Heart right ventricle (tissue), 16 donors: ENCODE measurements around the gene IGSF9. TPM values are rescaled to one million over a fixed set of nuclear protein-coding genes. Genes with fewer than 3 reads are reported as not detected.

Source experiments
- ATAC-seq, 8 donors: fragments of 200-7000 bp; cut with Tn5 transposase; one replicate each; pipeline ENCODE4 v1.9.1; 2020; ENCODE audit warnings: mild to moderate bottlenecking in 8 of 8, moderate library complexity in 8 of 8, moderate number of reproducible peaks in 1 of 8
- DNase-seq, 2 donors: peaks; one replicate each; pipeline ENCODE4 v3.0.0-alpha.2; 2020
- H3K27ac ChIP-seq, 10 donors: fragments of 200-600 bp; sonication (generic) in 2 of 10; one replicate each; pipeline versions ENCODE4 v1.5.0 to v1.8.0; 2020 to 2022; ENCODE audit warnings: mild to moderate bottlenecking in 3 of 10
- H3K27me3 ChIP-seq, 7 donors: fragments of 200-600 bp; one replicate each; pipeline ENCODE4 v1.8.0; 2021 to 2022; ENCODE audit warnings: mild to moderate bottlenecking in 2 of 7
- H3K36me3 ChIP-seq, 9 donors: fragments of 200-600 bp; sonication (generic) in 1 of 9; one replicate each; pipeline versions ENCODE4 v1.5.0 to v1.8.0; 2020 to 2022; ENCODE audit warnings: mild to moderate bottlenecking in 2 of 9
- H3K4me1 ChIP-seq, 9 donors: fragments of 200-600 bp; sonication (generic) in 1 of 9; one replicate each; pipeline versions ENCODE4 v1.5.0 to v1.8.0; 2020 to 2022; ENCODE audit warnings: mild to moderate bottlenecking in 4 of 9
- H3K4me3 ChIP-seq, 10 donors: fragments of 200-600 bp; sonication (generic) in 2 of 10; one replicate each; pipeline versions ENCODE4 v1.5.0 to v1.8.0; 2020 to 2022; ENCODE audit warnings: mild to moderate bottlenecking in 7 of 10, moderate library complexity in 2 of 10
- H3K9me3 ChIP-seq, 11 donors: fragments of 200-600 bp in 10 of 11; sonication (generic) in 2 of 11; one replicate each; pipeline versions ENCODE4 v1.5.0 to v1.8.0; 2013 to 2022; ENCODE audit warnings: mild to moderate bottlenecking in 2 of 11, control low read depth in 1 of 11, moderate library complexity in 1 of 11
- WGBS, 2 donors: extraction: QIAGEN DNeasy Blood & Tissue Kit; methylation state at CpG; one replicate each; pipeline ENCODE4 v1.1.7; 2013; ENCODE audit warnings: inconsistent platforms in 1 of 2; 5-methylcytosine and 5-hydroxymethylcytosine counted together
- intact Hi-C, 10 donors: fragments of 100-400 bp; cut with DNase I; formaldehyde crosslinking; loops; one replicate each; pipeline versions ENCODE4 v1.11.1 to v1.14.2; 2022
- polyA plus RNA-seq, 2 donors: library from polyadenylated mRNA; stranded (reverse); fragments of 200-250 nt; gene quantifications; one replicate each; pipeline ENCODE4 v1.2.3, GENCODE V29; 2013
- total RNA-seq, 10 donors: library from RNA; stranded (reverse); fragmentation: NEBNext Ultra II Directional in 3 of 10; extraction: Animal tissue kit (Norgen Biotek cat#: 25700) in 3 of 10; gene quantifications; one replicate each; pipeline versions ENCODE4 v1.2.1 to v1.2.4, GENCODE V29; 2021 to 2023
- TF ChIP-seq, protein P1 (sequence below), 9 donors: fragments of 200-600 bp; sonication (generic) in 2 of 9; IDR thresholded peaks; one replicate each; pipeline versions ENCODE4 v1.5.0 to v1.8.0; 2021 to 2022; ENCODE audit warnings: antibody characterized with exemption in 9 of 9, mild to moderate bottlenecking in 5 of 9, moderate library complexity in 1 of 9
- donor health status: Arrhythmogenic right ventricular cardiomyopathy.
- donor health status: ischemic (EF 13 %, LVEDD 7.1; RV severe dilation, severe dysfunction).
- donor health status: healthy with polysubstance abuse.
- donor health status: DM: no; HTN: yes; CAD: no.
- donor health status: DM: no; HTN: no; CAD: no.
- donor health status: ischemic (EF 25% LVEDD 6.9; RV normal size, moderate dysfunction).
- donor health status: ischemic (EF 25% LVEDD 5.7; RV mildly dilated, moderate dysfunction).
- donor health status: healthy.
- donor health status: DM: yes; HTN: yes; CAD: no.
- donor health status: Ischemic cardiomyopathy.
- donor health status: ischemic (EF 35%, LVEDD 5.7; RV mildly dilated, moderate dysfunction).
- donor health status: nonischemic (EF 11% LVEDD 7.7; RV severe dilation, severe dysfunction).
- donor health status: DM: yes; HTN: yes; CAD: no.
- donor health status: PGD.
- donor health status: ischemic (EF 29% LVEDD 5.4; RV normal size, mild dysfunction).
- donor health status: nonischemic (EF 23%, LVEDD 6.1; RV moderate dilation, normal function).

Gene IGSF9
- total and polyA plus RNA-seq, 12 donors: 0.03 to 0.15 (median 0.08) TPM; not detected in 7

DNA sequence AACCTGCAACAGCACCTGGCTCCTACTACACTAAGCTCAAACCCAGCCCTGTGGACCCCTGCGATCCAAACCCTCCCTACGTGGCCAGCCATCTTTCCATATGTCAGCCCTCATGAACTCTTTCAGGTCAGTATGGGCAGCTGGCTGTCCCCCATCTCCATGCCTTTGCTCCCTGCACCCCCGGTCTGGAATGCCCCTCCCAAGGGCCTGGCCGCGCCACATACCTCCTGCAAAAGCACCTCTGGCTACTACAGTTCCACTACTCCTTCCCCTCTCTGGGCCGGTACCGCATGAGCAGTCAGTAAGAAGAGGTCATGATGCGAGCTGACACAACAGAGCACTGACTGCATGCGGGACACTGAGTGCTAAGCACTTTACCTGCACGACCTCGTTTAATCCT is 10.1 kb downstream of the IGSF9 start:
- intact Hi-C loops: loop anchor here in 5 of 10 donors (5.0 to 10.0 kb wide), 5 partner anchors 67 to 439 kb away; no protein-coding TSS in a partner anchor
- 88 to 90% methylated on average over 11 of the region's 11 CpGs for WGBS, 2 donors
- ATAC-seq (no peak), DNase-seq (no peak)
- Histone ChIP-seq H3K27ac (no peak overlapping the region), H3K36me3 (no peaks in the 10 kb centered on the region), H3K27me3 (no peaks in the 10 kb centered on the region), H3K9me3 (no peaks in the 10 kb centered on the region), H3K4me3 (no peak overlapping the region), H3K4me1 (peaks cover 0 to 17% (median 14%) of the 10 kb centered on the region in 9 donors)
- TF ChIP-seq, protein P1, sequence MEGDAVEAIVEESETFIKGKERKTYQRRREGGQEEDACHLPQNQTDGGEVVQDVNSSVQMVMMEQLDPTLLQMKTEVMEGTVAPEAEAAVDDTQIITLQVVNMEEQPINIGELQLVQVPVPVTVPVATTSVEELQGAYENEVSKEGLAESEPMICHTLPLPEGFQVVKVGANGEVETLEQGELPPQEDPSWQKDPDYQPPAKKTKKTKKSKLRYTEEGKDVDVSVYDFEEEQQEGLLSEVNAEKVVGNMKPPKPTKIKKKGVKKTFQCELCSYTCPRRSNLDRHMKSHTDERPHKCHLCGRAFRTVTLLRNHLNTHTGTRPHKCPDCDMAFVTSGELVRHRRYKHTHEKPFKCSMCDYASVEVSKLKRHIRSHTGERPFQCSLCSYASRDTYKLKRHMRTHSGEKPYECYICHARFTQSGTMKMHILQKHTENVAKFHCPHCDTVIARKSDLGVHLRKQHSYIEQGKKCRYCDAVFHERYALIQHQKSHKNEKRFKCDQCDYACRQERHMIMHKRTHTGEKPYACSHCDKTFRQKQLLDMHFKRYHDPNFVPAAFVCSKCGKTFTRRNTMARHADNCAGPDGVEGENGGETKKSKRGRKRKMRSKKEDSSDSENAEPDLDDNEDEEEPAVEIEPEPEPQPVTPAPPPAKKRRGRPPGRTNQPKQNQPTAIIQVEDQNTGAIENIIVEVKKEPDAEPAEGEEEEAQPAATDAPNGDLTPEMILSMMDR (IDR thresholded peaks at IDR 0.05): no peak

DNA sequence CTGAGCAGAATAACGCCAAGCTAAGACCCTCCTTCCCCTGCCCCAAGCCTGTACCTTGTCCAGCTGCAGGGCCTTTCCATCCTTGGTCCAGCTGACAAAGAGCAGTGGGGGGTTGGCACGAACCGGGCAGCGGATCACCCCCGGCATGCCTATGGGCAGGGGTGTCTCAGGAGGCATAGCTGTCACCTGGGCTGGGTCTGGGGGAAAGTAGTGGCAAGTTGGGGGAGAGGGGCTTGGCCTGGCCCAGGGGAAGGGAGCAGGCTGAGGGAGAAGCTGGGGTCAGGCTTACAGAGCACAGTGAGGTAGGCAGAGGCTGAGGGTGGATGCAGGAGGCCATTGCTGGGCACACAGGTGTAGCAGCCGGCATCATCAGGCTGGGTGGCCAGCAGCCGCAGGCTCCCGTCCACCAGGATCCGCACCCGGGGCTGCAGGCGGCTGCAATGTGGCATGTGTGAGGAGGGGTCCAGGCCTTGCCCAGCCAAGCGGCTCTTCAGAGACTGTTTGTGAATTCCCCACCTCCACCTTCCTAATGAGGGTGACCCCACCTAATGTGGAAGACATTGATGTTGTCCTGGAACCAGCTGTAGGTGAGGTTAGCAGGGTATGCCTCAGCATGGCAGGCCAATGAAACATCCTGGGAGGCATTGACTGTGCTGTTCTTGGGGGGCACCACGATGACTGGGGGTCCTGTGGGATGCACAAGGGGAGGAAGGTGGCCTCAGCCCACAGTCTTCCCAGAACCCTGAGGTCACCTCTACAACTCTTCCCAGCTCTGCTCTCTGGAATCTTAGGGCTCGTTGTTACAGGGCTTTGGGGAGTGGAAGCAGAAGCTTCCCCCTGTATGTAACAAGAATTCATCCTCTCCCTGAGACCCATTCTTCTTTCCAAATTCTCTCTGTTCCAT is 11.0 kb downstream of the IGSF9 start:
- intact Hi-C loops: loop anchor here in 5 of 10 donors (5.0 to 10.0 kb wide), 5 partner anchors 68 to 440 kb away; no protein-coding TSS in a partner anchor
- WGBS, 2 donors: 93 to 95% methylated on average over 14 of the region's 14 CpGs
- H3K4me1 ChIP-seq: peaks cover 0 to 17% (median 14%) of the 10 kb centered on the region in 9 donors
- ATAC-seq (no peak), DNase-seq (no peak)
- H3K36me3 ChIP-seq: no peaks in the 10 kb centered on the region
- H3K27me3 ChIP-seq: no peaks in the 10 kb centered on the region
- no peak overlapping the region for H3K4me3 ChIP-seq
- TF ChIP-seq, protein P1 (IDR thresholded peaks at IDR 0.05): no peak
- no peak overlapping the region for H3K27ac ChIP-seq
- no peaks in the 10 kb centered on the region for H3K9me3 ChIP-seq

DNA sequence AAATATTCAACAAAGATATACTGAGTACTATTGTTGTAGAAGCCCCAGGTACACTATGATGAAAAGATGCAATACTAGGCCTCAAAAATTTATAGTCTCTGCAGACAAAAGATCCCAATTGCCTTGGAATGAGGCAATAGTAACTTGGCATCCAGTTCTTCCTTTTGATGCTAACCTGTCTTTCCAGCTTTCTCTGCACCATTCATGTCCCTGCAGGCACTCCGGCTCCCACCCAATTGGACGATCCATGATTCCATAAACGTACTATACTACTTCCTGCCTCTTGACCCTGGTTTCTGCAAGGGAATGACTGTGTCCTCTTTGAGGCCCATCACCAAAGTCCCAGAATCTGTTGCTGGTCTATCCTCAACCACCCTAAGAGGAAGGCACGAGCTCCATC is 12.1 kb downstream of the IGSF9 start:
- Histone ChIP-seq H3K4me1 (peaks cover 0 to 17% (median 14%) of the 10 kb centered on the region in 9 donors), H3K27ac (no peak overlapping the region), H3K27me3 (no peaks in the 10 kb centered on the region), H3K4me3 (no peak overlapping the region), H3K36me3 (no peaks in the 10 kb centered on the region), H3K9me3 (no peaks in the 10 kb centered on the region)
- intact Hi-C loops: loop anchor here in 1 of 10 donors (10.0 kb wide), 1 partner anchor 441 kb away; no protein-coding TSS in a partner anchor
- DNase-seq: no peak
- ATAC-seq: no peak
- TF ChIP-seq, protein P1 (IDR thresholded peaks at IDR 0.05): no peak
- WGBS, 2 donors: 80 to 83% methylated on average over 4 of the region's 4 CpGs

DNA sequence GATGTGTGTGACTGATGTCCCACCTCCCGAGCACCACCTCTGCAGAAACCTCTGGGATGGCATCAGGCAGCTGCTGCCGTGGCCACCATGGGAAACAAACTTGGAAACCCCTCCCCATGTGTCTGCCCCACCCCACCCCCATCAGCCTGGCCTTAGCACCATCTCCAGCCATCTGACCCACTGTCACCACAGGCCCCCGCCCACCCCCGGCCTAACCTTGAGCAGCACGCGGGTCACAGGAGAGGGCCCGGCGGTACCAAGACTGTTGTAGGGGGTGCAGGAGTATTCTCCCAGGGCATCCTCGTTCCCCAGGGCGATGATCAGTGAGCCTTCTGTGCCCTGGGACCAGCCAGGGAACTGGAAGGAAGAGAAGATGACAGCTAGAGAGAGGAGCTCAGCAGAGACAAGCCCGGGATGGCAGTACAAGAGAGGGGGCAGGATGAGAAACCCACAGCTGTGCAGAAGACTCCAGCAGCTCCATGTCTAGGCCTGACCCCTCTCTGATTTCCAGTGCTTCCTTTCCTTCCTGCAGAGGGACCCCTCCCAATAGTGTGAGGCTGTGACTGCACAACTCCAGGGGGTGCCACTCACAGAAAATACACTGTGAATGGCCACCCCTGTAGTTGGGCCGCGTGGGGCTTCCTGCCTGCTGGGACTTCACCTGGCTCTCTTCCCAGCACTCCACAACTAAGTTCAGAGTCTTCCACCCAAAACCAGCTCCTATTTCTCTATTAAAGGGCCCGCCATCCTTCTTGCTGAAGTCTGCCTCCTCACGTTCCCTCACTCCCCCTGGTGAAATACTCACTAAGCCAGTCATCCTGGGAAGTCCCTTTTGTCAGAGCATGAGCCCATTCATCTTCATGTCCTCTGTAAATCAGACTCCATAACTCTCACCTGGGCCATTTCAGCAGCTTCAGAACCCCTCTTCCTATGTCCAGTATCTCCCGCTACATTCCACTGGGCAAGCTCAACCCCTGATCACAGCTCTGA is 12.8 kb downstream of the IGSF9 start:
- WGBS, 2 donors: 82 to 87% methylated on average over 16 of the region's 16 CpGs
- Histone ChIP-seq H3K36me3 (no peaks in the 10 kb centered on the region), H3K27ac (no peak overlapping the region), H3K27me3 (no peaks in the 10 kb centered on the region), H3K9me3 (no peaks in the 10 kb centered on the region), H3K4me1 (peaks cover 0 to 17% (median 14%) of the 10 kb centered on the region in 9 donors), H3K4me3 (no peak overlapping the region)
- intact Hi-C loops: loop anchor here in 1 of 10 donors (10.0 kb wide), 1 partner anchor 442 kb away; no protein-coding TSS in a partner anchor
- no peak for DNase-seq
- no peak for ATAC-seq
- TF ChIP-seq, protein P1 (IDR thresholded peaks at IDR 0.05): no peak
